SH-SY5Y (cell line): ENCODE results near the gene UBA7.

Experiments used
- GATA2 ChIP-seq: IDR thresholded peaks from 2 replicates; pipeline ENCODE4 v1.6.1; 2011; ENCODE audit warnings: mild to moderate bottlenecking, low read depth, low read length
- GATA3 ChIP-seq: IDR thresholded peaks from 2 replicates; pipeline ENCODE4 v1.6.1; 2011; ENCODE audit warnings: low read depth, mild to moderate bottlenecking, low read length, moderate library complexity

DNA sequence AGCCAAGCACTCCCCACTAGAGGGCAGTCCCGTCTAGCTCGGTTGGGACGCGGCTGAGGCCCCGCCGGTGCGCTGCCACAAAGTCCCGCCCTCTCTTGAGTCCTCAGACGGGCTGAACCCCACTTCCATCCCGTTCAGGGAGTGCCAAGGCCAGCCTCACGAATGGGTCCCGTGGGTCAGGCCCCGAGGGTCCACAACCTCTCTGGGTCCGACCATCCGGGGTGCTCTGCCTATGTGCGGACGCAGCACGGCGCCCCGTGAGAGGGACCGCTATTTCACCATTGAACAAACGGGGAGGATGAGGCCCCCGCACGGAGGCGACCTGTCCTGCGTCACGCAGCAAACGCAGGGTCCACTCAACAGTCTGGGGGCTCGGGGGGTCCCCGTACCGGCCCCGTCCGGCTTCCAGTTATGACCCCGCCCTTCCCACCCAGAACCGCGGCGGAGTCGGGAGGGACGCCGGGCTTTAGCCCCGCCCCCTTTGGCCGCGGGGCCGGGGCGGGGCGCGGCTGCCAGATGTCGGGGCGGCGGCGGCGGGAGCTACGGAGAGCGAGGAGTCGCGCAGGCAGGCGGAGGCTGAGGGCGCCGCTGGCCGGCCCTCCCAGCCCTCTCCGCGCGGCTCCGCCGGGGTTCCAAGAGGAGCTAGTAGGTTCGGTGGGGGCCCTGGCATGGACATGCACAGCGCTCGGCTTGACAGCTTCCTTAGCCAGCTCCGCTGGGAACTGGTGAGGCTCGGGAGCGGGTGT, 10.9 kb downstream of the UBA7 start, which contains the start of gene INKA1:
- TF ChIP-seq GATA2 (no peak), GATA3 (no peak)
